Measurements from ENCODE around the gene BLM. TPM values are rescaled to one million over a fixed set of nuclear protein-coding genes. Genes with fewer than 3 reads are reported as not detected.
A peak's percentile ranks its signal among the peaks of the same experiment; 100 is the strongest.

Gene BLM
- total and polyA plus RNA-seq, 5 donors = 8.1 to 45.3 (median 22.9) TPM

DNA sequence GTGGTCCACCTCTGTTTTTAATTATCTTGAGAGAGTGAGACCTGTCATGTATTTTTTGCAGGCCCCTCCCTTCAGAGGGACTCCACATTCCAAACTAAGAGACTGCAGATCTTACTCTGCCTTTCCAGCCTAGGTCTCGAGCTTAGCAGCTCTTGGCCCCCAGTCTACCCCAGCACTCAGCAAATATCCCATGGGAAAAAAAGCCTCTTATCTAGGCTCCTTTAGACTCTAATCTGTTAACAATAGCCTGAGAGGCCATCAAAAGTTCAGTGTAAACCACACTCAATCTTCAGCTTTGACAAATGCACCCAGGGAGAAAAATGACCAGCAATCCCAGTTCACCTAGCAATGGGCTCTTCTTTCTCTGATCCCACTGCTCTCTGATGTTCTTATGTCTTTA, 8.6 kb upstream of the BLM start:
- no peaks in the 10 kb centered on the region for H3K4me1 ChIP-seq (ENCODE audit: control insufficient read depth, insufficient read depth, low read length)
- H3K27ac ChIP-seq (ENCODE audit: low read length) = no peak overlapping the region
- DNase-seq = no peak
- ATAC-seq = no peak
- H3K27me3 ChIP-seq (ENCODE audit: control insufficient read depth, insufficient read depth) = no peaks in the 10 kb centered on the region
- 44% methylated on average over 1 of the region's 1 CpG for WGBS
- H3K9me3 ChIP-seq (ENCODE audit: control insufficient read depth, low read length) = no peaks in the 10 kb centered on the region
- H3K4me3 ChIP-seq (ENCODE audit: low read length) = no peak overlapping the region
- intact Hi-C loops (cut with DNase I) = no loop called here

- intact Hi-C loops (cut with DNase I) = no loop called here
- no peak for ATAC-seq
- Histone ChIP-seq H3K4me1 (ENCODE audit: control insufficient read depth, insufficient read depth, low read length) (no peaks in the 10 kb centered on the region), H3K4me3 (ENCODE audit: low read length) (no peak overlapping the region), H3K27ac (ENCODE audit: low read length) (no peak overlapping the region), H3K9me3 (ENCODE audit: control insufficient read depth, low read length) (no peaks in the 10 kb centered on the region), H3K27me3 (ENCODE audit: control insufficient read depth, insufficient read depth) (no peaks in the 10 kb centered on the region)
- DNase-seq = no peak
- WGBS = 83% methylated on average over 3 of the region's 3 CpGs
Measured at GRCh38 chr15:90709278-90709677, 7.9 kb upstream of the BLM start.

- no peaks in the 10 kb centered on the region for H3K9me3 ChIP-seq (ENCODE audit: control insufficient read depth, low read length)
- H3K27ac ChIP-seq (ENCODE audit: low read length) = no peak overlapping the region
- DNase-seq = no peak
- no peaks in the 10 kb centered on the region for H3K4me1 ChIP-seq (ENCODE audit: control insufficient read depth, insufficient read depth, low read length)
- ATAC-seq = peak in 1 of 2 donors; percentile 29
- WGBS = 68% methylated on average over 7 of the region's 7 CpGs
- no peaks in the 10 kb centered on the region for H3K27me3 ChIP-seq (ENCODE audit: control insufficient read depth, insufficient read depth)
- intact Hi-C loops (cut with DNase I) = loop anchor here in 1 of 4 donors (10.0 kb wide), 1 partner anchor 174 kb away; the partner anchor contains the start of gene FES
- no peak overlapping the region for H3K4me3 ChIP-seq (ENCODE audit: low read length)
Measured at GRCh38 chr15:90710436-90711027, 6.6 kb upstream of the BLM start.

GRCh38 chr15:90711418-90711824, 5.7 kb upstream of the BLM start:
- no peak overlapping the region for H3K4me3 ChIP-seq (ENCODE audit: low read length)

GRCh38 chr15:90711842-90712241, 5.3 kb upstream of the BLM start:
- intact Hi-C loops (cut with DNase I) = loop anchor here in 1 of 4 donors (10.0 kb wide), 1 partner anchor 173 kb away; the partner anchor contains the start of gene FES
- H3K27ac ChIP-seq (ENCODE audit: low read length) = no peak overlapping the region
- H3K4me1 ChIP-seq (ENCODE audit: control insufficient read depth, insufficient read depth, low read length) = no peaks in the 10 kb centered on the region
- ATAC-seq (no peak), DNase-seq (no peak)
- WGBS = 84% methylated on average over 2 of the region's 2 CpGs
- H3K9me3 ChIP-seq (ENCODE audit: control insufficient read depth, low read length) = no peaks in the 10 kb centered on the region
- no peaks in the 10 kb centered on the region for H3K27me3 ChIP-seq (ENCODE audit: control insufficient read depth, insufficient read depth)
- H3K4me3 ChIP-seq (ENCODE audit: low read length) = no peak overlapping the region

More at GRCh38 chr15:90711418-90711824, 5.7 kb upstream of the BLM start:
- no peak overlapping the region for H3K27ac ChIP-seq (ENCODE audit: low read length)
- 54% methylated on average over 2 of the region's 2 CpGs for WGBS
- intact Hi-C loops (cut with DNase I) = loop anchor here in 1 of 4 donors (10.0 kb wide), 1 partner anchor 173 kb away; the partner anchor contains the start of gene FES
- no peak for ATAC-seq
- no peaks in the 10 kb centered on the region for H3K27me3 ChIP-seq (ENCODE audit: control insufficient read depth, insufficient read depth)
- no peaks in the 10 kb centered on the region for H3K4me1 ChIP-seq (ENCODE audit: control insufficient read depth, insufficient read depth, low read length)
- DNase-seq = no peak
- no peaks in the 10 kb centered on the region for H3K9me3 ChIP-seq (ENCODE audit: control insufficient read depth, low read length)

DNA sequence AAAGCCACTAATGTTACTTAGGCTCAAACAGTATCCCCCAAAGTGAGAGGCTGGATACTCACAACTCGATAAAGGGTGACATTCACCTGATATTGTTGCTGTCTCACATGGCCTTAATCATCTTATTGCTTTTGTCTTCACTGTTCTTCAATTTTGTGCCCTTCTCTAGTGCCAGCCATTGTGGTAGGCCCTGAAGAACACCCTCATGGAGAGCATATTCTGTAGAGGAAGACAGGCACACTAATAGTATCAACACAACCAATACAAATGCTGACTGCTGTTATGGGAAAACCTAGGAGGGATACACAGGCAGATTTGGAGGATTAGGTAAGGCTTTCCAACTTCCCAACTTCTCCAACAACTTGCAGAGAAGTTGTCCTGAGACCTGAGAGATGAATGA, 4.1 kb upstream of the BLM start:
- intact Hi-C loops (cut with DNase I) = loop anchor here in 1 of 4 donors (10.0 kb wide), 1 partner anchor 172 kb away; the partner anchor contains the start of gene FES
- ATAC-seq = no peak

DNA sequence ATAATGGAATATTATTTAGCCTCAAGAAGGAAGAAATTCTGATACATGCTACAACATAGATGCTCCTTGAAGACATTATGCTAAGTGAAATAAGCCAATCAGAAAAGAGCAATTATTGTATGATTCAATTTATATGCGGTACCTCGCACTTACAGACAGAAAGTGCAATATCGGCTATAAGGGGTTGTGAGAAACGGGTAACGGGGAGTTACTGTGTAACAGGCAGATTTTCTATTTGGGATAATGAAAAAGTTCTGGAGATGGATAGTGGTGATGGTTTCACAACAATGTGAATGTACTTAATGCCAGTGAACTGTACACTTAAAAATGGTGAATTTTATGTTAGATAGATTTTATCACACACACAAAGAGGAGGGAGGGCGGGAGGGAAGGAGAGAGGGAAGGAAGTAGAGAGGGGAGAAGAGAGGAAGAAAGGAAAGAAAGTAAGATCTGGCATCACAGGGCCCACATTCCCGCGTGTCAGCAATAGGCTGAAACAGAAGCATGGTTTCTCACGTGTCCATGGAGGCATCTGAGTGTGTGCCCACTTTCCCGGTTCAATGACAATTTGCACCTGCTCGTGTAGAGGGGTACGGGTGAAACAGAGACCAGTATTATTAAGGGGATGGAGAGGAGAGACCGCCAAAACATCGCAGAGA, 700 bp upstream of the BLM start:
- 8% methylated on average over 14 of the region's 14 CpGs for WGBS
- intact Hi-C loops (cut with DNase I) = loop anchor here in 3 of 4 donors (5.0 to 10.0 kb wide), 3 partner anchors 156 to 171 kb away; partner anchors contain the start of gene FES (in 1 of the 3)
- no peaks in the 10 kb centered on the region for H3K9me3 ChIP-seq (ENCODE audit: control insufficient read depth, low read length)
- no peaks in the 10 kb centered on the region for H3K27me3 ChIP-seq (ENCODE audit: control insufficient read depth, insufficient read depth)
- peak overlapping the region; percentile 76 for H3K4me3 ChIP-seq (ENCODE audit: low read length)
- ATAC-seq (no peak), DNase-seq (no peak)
- no peaks in the 10 kb centered on the region for H3K4me1 ChIP-seq (ENCODE audit: control insufficient read depth, insufficient read depth, low read length)
- H3K27ac ChIP-seq (ENCODE audit: low read length) = peak overlapping the region; percentile 89

More for the DNA sequence above, 4.1 kb upstream of the BLM start:
- H3K4me1 ChIP-seq (ENCODE audit: control insufficient read depth, insufficient read depth, low read length) = no peaks in the 10 kb centered on the region
- no peaks in the 10 kb centered on the region for H3K27me3 ChIP-seq (ENCODE audit: control insufficient read depth, insufficient read depth)
- no peak overlapping the region for H3K4me3 ChIP-seq (ENCODE audit: low read length)
- H3K9me3 ChIP-seq (ENCODE audit: control insufficient read depth, low read length) = no peaks in the 10 kb centered on the region
- WGBS = 96% methylated on average over 1 of the region's 1 CpG
- no peak overlapping the region for H3K27ac ChIP-seq (ENCODE audit: low read length)
- DNase-seq = no peak

DNA sequence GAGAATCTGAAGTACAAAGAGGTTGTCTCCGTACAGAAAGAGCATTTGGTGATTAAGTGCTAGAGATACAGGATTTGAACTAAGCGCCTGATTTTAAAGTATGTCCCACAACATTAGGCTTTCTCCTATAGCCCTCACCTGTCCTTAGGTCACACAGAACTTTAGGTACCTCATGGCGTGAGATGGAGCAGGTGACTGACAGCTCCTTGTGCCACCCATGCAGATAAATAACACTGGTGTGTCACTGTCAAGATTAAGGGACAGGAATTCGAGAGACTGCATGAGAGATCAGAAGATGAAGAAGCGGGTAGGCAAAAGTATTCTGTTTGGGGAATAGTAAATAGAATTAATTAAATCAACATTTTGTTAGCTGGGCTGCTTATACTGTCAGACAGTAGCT, 1.1 kb downstream of the BLM start:
- intact Hi-C loops (cut with DNase I) = loop anchor here in 3 of 4 donors (5.0 to 10.0 kb wide), 3 partner anchors 154 to 169 kb away; partner anchors contain the start of gene FES (in 1 of the 3)
- ATAC-seq (no peak), DNase-seq (no peak)
- no peaks in the 10 kb centered on the region for H3K4me1 ChIP-seq (ENCODE audit: control insufficient read depth, insufficient read depth, low read length)
- no peaks in the 10 kb centered on the region for H3K27me3 ChIP-seq (ENCODE audit: control insufficient read depth, insufficient read depth)
- H3K9me3 ChIP-seq (ENCODE audit: control insufficient read depth, low read length) = no peaks in the 10 kb centered on the region
- WGBS = 58% methylated on average over 5 of the region's 5 CpGs
- H3K27ac ChIP-seq (ENCODE audit: low read length) = no peak overlapping the region
- H3K4me3 ChIP-seq (ENCODE audit: low read length) = no peak overlapping the region

- intact Hi-C loops (cut with DNase I) = no loop called here
- Histone ChIP-seq H3K9me3 (ENCODE audit: control insufficient read depth, low read length) (no peaks in the 10 kb centered on the region), H3K4me3 (ENCODE audit: low read length) (no peak overlapping the region), H3K27ac (ENCODE audit: low read length) (no peak overlapping the region), H3K27me3 (ENCODE audit: control insufficient read depth, insufficient read depth) (no peaks in the 10 kb centered on the region), H3K4me1 (ENCODE audit: control insufficient read depth, insufficient read depth, low read length) (no peaks in the 10 kb centered on the region)
- WGBS = 81% methylated on average over 2 of the region's 2 CpGs
- no peak for ATAC-seq
- DNase-seq = no peak
Measured at GRCh38 chr15:90720131-90720530, 3.0 kb downstream of the BLM start.

DNA sequence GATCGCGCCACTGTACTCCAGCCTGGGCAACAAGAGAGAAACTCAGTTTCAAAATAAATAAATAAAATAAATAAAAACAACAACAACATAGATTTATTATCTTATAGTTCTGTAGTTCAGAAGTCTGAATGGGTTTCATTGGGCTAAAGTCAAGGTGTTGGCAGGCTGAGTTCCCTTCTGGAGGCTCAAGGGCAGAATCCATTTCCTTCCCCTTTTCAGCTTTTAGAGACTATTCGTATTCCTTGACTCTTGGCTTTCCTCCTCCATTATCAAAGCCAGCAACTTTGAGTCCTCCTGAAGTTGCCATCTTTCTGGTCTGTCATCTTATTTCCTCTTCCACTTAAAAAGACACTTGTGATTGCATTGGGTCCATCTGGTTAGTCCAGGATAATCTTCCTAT, 12.1 kb downstream of the BLM start:
- DNase-seq (no peak), ATAC-seq (no peak)
- H3K27ac ChIP-seq (ENCODE audit: low read length) = no peak overlapping the region
- intact Hi-C loops (cut with DNase I) = no loop called here
- no peaks in the 10 kb centered on the region for H3K4me1 ChIP-seq (ENCODE audit: control insufficient read depth, insufficient read depth, low read length)
- WGBS = 92% methylated on average over 3 of the region's 3 CpGs
- H3K9me3 ChIP-seq (ENCODE audit: control insufficient read depth, low read length) = no peaks in the 10 kb centered on the region
- H3K4me3 ChIP-seq (ENCODE audit: low read length) = no peak overlapping the region
- no peaks in the 10 kb centered on the region for H3K27me3 ChIP-seq (ENCODE audit: control insufficient read depth, insufficient read depth)

- intact Hi-C loops (cut with DNase I) = no loop called here
- no peaks in the 10 kb centered on the region for H3K4me1 ChIP-seq (ENCODE audit: control insufficient read depth, insufficient read depth, low read length)
Measured at GRCh38 chr15:90730290-90730689, 13.1 kb downstream of the BLM start.

More at GRCh38 chr15:90730290-90730689, 13.1 kb downstream of the BLM start:
- no peak for DNase-seq
- WGBS = 92% methylated on average over 6 of the region's 6 CpGs
- no peak overlapping the region for H3K4me3 ChIP-seq (ENCODE audit: low read length)
- no peak overlapping the region for H3K27ac ChIP-seq (ENCODE audit: low read length)
- H3K27me3 ChIP-seq (ENCODE audit: control insufficient read depth, insufficient read depth) = no peaks in the 10 kb centered on the region
- no peak for ATAC-seq
- H3K9me3 ChIP-seq (ENCODE audit: control insufficient read depth, low read length) = no peaks in the 10 kb centered on the region

All from right cardiac atrium (tissue), 5 donors.